Hematopoietic multipotent progenitor cell treated with erythropoietin and hydrocortisone succinate and interleukin-3 and kit ligand, for 6 days (in vitro differentiated cells): ENCODE data around the gene ZNF79.

Experiments
- DNase-seq: peaks from one replicate; pipeline ENCODE4 v3.0.0-alpha.2; 2015

The ZNF79 gene

DNA sequence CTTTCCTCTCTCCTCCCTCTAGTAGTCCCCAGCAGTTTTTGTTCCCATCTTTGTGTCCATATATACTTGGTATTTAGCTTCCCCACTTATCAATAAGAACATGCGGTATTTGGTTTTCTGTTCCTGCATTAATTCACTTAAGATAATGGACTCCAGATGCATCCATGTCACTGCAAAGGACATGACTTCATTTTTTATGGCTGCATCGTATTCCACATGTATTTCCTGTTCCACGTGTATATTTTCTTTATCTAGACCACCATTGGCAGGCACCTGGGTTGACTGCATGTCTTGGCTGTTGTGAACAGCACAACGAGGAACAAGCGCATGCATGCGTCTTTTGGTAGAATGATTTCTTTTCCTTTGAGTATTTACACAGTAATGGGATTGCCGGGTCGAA, 6.2 kb downstream of the ZNF79 start:
- DNase-seq, result no peak

DNA sequence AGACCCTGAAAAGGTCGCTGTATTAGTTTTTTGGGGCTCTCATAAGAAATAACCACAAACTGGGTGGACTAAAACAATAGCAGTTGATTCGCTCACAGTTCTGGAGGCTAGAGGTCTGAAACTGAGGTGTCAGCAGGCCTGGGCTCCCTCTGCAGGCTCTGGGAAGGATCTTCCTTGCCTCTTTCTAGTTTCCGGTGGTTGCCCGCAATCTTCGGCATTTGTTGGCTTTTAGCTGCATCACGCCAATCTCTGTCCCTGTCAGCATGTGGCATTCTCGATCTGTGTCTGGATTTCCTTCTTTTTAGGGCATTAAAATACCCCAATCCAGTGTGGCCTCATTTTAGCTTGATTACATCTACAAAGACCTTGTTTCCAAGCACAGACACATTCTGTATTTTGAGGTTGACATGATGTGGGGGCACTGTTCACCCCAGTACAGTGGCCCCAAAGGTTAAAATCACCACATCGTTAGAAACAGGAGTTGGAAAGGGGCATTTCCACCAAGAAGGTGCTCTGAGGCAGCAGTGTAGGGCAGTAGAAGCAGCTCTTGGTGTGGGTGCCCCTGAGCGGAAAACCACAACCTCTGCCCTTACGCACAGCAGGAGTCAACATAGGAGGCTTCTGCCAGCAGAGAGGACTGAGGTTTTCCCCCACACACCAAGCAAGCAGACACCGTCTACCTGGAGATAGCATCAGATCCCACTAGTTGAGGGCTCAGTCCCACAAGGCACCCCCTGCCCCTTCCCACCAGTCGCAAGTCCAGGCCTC, 13.5 kb downstream of the ZNF79 start:
- DNase-seq, result no peak

DNA sequence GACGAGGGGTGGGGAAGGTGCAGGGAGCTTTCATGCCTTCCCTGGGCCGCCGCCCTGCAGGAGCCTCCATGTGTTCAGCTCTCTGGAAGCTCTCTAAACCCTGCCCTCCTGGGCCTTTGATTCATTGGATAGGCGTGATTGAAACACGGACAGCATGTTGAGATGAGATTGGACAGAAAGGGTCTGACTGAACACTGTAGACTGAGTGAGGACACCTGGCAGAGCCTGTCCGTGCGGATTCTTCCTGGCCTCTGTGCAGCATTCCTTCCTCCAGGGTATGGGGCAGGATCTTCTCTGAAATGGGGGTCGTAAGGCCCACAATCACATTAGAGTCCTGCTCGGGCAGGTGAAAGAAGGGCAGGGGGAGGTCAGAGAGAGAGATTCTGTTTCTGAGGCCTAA, 14.2 kb downstream of the ZNF79 start:
- DNase-seq, result no peak

DNA sequence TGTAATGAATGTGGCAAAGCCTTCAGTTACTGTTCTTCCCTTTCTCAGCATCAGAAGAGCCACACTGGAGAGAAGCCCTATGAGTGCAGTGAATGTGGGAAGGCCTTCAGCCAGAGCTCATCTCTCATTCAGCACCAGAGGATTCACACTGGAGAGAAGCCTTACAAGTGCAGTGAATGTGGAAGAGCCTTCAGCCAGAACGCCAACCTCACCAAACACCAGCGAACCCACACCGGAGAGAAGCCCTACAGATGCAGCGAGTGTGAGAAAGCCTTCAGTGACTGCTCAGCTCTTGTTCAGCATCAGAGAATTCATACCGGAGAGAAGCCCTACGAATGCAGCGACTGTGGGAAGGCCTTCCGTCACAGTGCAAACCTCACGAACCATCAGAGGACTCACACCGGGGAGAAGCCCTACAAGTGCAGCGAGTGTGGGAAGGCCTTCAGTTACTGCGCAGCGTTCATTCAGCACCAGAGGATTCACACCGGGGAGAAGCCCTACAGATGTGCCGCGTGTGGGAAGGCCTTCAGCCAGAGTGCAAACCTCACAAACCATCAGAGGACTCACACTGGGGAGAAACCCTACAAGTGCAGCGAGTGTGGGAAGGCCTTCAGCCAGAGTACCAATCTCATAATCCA, 20.2 kb downstream of the ZNF79 start:
- DNase-seq, result peak; percentile 25

DNA sequence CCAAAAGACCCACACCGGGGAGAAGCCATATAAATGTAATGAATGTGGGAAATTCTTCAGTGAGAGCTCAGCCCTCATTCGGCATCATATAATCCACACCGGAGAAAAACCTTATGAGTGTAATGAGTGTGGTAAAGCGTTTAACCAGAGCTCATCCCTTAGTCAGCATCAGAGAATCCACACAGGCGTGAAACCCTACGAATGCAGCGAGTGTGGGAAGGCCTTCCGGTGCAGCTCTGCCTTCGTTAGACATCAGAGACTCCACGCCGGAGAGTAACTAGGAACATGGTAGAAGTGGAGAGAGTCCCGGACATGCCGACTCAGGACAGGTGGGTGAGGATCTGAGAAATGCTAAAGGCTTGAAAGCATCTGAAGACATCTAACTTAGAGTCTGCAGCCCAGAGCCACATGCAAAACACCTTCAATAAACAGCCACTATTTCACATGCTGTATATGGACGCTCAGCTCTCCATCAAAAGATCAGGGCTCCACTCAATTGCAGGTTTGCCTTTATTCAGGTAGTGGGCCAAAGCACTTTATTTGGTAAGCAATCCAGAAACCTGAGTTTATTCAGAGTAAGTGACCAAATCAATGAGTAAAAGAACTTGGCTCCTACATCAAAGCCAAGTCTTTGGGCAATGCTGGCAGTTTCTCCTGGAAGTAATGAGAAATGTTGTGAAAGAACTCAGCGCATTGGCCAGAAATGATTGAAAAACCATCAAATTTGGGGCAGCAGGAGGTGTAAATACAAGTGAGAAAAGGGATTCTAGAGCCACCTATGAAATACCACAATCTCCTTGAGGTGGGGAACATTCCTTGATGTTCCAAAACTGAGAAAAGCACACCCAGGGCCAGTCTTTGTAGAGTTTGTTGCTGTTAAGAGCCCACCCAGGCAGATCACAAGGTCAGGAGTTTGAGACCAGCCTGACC, 21.0 kb downstream of the ZNF79 start:
- peak; percentile 48 for DNase-seq

DNA sequence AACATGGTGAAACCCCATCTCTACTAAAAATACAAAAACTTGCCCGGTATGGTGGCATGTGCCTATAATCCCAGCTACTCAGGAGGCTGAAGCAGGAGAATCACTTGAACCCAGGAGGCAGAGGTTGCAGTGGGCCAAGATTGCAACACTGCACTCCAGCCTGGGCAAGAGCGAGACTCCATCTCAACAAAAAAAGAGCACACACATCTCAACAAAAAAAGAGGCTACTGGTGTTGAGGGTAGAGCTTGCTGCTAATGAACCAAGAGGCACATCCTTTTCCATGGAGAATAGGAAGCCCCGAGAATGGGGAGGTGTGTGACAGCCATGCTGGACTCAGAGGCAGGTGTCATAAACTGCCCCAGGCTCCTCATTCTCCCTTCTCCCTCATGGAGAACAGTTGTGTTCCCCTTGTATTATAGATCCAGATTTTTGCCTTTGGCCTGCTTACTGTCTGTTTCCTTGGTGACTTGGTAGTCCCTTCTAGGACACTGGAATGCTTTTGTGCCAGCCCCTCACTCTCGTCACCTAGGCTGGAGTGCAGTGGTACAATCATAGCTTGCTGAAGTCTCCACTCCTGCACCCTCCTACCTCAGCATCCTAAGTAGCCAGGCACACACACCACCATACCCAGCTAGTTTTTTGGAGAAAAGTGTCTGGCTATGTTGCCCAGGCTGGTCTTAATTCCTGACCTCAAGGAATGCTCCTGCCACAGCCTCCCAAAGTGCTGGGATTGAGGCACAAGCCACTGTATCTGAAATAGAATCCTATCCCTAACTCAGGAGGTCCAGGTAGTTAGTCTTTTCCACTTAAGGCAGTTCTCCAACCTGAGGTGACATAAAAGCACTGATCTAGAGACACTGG, 21.9 kb downstream of the ZNF79 start:
- peak; percentile 58 for DNase-seq

DNA sequence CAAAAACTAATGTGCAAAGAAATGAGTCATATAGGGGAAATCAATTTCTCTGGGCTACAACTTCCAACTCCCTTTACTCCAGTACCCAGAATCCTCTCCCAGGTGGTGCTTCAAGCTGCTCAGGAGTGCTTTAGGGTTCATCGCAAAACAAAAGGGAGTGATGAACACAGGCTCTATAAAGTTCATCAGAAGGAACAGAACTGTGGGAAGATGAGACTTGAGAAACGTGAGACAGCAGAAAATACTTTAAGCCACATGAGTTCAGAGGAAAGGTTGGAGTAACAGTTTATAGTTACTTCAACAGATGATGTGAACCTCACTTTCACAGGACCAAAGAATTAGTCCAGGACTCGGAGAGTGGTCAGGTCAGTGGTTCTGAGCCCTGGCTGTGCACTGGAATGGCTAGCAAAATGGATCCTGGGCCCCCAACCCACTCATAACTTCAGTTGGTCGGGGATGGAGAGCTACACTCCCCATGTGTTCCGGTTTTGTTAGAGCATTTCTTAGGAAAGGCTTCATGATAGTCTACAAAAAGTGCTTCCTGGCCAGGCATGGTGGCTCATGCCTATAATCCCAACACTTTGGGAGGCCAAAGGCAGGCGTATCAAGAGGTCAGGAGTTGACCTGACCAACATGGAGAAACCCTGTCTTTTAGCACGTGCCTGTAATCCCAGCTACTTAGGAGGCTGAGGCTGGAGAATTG, 22.7 kb downstream of the ZNF79 start:
- peak; percentile 43 for DNase-seq

DNA sequence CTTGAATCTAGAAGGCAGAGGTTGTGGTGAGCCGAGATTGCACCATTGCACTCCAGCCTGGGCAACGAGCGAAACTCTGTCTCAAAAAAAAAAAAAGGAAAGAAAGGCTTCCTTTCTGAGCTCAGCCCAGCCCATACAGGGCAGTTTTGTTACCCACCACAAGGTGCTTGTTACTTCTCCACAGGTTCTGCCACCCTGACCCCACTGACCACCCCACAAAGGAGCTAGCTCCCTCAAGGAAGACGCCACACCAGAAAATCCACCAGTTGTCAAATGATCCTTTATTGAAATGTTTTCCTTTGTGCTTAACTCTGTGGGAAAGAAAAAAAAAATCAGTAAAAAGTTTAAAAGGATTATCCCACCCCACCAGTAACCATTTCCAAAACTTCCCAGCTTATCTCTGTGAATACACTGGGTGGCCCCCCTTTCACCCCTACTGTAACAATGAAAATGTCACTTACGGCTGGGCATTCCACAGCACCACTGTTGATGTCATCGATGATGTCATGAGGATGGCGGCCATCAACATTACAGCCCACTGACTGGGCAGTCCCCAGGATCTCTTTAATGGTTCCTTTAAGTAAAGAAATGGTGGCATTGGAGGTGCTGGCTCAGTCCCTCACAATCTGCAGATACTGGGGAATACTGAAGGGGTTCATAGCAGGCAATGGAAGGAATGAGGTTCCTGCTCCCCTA, 23.4 kb downstream of the ZNF79 start:
- no peak for DNase-seq

DNA sequence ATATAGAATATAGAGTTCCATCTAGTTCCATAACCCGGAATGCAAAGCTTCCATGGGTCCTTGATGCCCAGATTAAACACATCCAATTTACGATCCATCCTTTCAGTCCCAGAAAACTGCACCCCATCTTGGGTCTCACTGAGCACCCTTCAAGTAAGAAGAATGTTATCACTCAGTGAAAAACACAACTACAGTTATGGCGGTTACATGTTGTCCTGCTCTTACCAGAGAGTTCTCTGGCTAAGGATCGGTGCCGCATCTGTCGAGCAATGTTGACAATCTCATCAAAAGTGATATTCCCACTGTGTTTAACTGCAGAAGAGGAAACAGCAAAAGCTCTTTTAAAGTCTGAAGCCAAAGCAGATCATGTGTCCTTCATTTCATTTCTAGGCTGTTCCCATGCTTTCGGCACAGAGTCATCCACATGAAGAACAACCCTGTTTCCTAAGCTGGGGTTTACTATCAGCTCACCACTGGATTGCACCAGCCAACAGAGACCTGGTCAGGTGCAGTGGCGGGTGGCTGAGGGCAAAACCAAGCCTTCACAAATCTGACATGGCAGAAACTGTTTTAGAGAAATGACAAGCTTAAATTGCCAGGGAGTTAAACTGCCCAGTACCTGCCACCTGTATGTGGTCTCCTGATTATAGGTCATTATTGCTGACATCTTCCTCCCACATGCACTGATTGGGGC, 24.1 kb downstream of the ZNF79 start:
- DNase-seq, result peak; percentile 32

DNA sequence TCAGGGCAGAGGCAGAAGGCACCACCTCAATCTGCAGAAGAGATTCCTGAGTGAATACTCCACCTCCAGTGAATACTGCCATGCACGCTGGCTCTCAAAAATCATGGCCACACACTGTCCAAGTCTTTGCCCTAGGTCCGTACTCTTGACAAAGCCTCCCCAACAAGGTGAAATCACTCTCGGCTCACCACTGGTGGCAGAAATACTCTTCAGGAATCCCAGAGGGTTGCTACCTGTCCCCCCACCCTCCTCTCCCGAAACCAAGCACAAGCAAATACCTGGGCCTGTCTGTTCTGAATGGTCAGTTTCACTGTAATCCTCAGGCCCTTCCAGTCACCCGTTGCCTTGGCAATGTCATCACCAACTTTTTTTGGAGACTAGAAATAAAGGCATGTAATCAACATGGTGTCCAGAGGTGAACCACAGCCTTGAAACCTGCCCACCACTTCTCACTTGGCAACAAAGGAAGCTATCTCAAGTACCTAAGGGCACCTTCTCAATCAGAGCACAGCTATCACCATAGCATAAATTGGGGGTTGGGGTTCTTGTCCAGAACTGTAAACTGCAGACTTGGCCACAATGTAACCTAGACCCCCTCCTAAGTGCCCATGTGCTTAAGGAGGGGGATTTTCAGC, 25.3 kb downstream of the ZNF79 start:
- peak; percentile 41 for DNase-seq

DNA sequence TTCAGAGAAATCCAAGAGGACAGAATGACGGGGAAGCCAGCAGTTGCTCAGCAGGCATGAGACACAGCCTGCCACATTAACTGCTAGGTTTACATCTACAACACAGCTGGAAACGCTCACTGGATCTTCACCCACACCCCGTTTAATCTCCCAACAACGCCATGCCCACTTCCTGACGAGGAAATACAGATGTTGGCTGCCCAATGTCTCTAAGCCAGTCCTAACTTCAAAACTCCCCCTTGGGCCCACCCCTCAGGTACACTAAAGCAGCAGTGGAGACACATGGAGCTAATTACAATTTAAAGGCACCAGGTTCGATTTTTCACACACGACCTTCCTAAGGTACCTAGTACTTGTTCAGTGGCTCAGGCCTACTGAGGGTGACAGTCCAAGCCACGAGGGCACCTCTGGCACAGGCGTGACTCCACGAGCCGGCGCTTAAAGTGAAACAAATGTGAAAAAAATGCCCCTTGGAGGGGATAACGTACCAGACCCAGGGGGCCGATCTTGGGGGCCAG, 26.1 kb downstream of the ZNF79 start:
- DNase-seq, result peak; percentile 60

DNA sequence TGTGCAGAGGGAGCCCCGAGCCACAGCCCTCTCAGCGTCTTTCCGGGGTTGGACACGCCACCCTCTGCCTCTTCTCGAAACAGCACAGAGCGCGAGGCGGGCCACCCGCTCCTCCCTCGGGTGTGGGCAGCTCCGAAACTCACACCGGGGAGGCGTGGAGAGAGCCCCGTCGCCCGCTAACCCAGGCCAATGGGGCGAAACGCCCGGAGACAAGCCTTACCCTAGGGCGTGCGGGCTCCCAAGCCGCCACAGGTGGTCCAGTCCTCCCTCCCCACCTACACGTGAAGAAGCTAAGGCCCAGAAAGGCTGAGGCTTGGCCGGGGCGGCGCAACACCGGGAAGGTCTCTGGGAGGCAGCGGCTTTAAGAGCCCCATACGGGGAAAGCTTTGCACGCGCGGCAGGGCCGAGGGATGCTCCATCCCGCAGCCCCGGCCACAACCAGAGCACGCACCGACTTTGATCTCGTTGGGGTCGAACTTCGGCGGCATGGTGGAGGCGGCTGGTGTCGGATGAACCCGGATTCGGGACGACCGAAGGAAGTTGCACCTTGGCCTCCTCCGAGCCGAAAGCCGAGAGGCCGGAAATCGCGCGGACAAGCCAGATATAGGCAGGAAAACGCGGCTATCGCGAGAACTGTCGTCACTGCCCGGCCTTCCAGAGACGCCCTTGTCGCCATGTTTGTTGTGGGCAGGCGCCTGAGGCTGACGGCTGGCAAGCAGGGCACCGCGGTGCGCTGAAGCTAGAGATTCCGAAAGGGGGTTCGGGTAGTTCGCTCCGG, 26.8 kb downstream of the ZNF79 start, which contains the start of the genes LRSAM1 and RPL12:
TSS of gene LRSAM1 (plus strand) at position 681 of the 778 bp plus-strand sequence. CDS start 3,018 bp downstream, outside the sequence.
TSS of gene RPL12 (minus strand) at position 577 of the 778 bp plus-strand sequence. CDS start at position 488, 89 bp downstream.
- peak; percentile 97 for DNase-seq

DNA sequence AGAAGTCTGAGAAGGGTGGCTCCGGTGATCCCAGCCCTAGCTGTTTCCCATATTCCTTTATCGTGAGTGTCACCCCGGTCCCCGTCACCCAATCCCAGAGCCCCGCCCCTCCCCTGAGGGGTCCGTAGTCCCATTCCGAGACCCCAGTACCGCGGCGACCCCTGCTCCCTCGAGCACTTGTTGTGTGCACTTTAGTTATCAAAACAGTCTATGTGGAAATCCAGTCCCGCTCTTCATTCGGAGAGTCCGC, 27.4 kb downstream of the ZNF79 start:
- DNase-seq, result no peak

DNA sequence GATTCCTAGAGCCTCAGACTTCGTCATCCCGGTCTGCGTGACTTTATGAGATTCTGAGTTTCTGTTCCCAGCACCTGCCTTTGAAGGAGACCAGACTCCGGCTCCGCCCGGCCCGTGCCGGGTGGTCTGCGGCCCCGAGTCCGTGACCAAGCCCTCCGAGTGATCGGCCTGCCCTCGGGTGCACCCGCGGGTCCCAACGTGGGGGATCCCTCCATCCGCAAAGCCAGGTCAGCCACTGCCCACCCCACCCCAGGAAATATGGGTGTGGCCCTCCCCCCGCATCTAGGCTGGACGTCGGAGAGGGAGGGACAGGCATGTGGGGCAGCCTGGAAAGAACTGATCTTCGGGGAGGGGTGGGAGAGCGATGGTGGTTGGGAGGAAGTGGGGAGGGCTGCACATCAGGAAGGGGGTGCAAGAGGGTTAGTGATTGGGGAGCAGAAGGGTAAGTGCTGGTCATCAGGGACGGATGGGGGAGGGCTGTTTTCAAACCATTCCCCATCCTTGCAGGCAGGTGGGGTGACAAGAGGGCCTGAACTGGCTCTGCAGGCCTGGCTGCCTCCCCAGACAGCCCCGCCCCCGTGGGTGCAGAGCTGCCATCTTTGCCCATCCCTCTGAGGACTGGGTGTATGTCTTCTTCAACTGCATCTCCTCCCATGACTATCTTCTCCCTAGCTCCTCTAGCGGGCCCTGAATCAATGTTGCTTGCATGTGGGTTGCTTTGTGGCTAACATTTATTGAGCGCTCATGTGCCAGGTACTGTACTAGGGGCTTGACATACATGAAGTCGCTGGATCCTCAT, 27.9 kb downstream of the ZNF79 start:
- DNase-seq, result peak; percentile 86

DNA sequence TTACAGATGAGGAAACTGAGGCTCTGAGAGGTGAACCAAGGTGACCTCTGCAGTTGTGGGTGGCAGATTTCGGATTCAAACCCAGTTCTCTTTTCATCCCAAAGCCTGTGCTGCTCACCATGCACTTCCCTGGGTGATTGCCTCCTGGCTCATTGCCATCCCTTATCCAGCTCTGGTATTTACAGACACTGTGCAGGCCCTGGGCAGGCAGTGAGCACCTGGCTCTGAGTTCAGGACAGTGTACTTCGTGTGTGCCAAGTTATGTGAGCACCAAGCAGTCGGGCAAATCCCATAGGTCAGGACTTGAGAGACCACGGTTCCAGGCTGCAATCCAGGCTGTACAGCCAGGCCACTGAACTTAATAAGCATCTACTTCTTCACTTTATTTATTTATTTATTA, 28.5 kb downstream of the ZNF79 start:
- DNase-seq, result peak; percentile 69

DNA sequence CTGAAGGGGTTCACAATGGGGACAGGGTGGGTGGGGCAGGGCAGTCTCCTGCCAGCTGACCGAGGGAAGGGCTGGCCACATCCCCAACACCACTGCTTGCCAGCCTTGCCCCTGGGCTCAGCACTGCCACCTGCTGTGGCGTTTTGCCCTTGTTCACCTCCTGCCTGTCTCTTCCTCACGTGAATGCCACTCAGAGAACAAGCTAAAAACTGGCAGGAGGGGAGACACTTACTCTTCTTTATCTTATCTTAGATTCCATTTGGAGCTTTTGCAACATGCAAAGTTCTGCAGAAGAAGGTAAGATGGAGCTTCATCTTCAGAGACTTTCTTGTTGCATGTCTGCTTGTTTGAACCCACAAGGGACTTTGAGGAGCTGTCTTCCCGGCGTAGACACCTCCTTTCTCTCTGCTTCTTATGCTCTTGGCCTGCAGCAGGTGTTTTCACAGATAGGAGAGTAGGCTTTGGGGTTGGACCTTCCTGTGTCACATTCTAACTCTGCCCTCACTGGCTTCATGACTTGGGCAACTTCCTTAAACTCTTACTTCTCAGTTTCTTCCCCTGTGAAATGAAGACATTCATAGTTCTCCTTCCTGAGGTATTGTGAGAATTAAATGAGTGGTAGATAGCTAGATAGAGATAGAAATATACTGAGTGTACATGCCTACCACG, 31.3 kb downstream of the ZNF79 start:
- peak; percentile 95 for DNase-seq

DNA sequence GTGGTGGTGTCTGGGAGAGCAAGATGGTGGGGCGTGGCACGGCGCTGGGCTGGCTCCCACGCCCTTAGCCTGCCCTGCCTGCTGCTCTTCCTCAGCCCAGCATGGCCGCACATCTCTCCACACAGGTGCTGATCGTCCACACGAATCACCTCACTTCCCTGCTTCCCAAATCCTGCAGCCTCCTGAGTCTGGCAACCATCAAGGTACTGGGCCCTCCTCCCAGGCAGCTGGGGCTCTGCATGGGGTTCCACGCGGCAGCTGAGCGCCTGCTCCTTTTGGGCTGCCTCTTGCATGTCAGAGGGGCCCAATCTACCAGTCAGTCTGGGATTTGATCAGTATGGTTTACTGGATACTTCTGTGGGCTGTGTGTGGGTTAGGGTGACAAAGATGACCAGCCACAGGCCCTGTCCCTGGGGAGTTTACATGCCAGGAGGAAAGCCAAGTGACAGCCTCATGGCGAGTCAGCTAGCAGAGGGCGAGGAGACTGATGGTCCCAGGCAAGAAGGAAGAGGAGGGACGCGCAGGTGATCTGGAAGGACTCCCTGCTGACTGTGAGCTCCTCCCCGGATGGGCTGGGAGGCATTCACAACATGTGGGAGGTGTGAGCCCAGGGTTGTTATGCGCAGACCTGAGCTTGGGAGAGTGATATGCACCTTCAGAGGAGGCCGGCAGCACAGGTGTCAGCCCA, 33.2 kb downstream of the ZNF79 start:
- no peak for DNase-seq
